ENCODE measurements around the gene NEMP2.
A peak's percentile ranks its signal among the peaks of the same experiment; 100 is the strongest.

Gene NEMP2

DNA sequence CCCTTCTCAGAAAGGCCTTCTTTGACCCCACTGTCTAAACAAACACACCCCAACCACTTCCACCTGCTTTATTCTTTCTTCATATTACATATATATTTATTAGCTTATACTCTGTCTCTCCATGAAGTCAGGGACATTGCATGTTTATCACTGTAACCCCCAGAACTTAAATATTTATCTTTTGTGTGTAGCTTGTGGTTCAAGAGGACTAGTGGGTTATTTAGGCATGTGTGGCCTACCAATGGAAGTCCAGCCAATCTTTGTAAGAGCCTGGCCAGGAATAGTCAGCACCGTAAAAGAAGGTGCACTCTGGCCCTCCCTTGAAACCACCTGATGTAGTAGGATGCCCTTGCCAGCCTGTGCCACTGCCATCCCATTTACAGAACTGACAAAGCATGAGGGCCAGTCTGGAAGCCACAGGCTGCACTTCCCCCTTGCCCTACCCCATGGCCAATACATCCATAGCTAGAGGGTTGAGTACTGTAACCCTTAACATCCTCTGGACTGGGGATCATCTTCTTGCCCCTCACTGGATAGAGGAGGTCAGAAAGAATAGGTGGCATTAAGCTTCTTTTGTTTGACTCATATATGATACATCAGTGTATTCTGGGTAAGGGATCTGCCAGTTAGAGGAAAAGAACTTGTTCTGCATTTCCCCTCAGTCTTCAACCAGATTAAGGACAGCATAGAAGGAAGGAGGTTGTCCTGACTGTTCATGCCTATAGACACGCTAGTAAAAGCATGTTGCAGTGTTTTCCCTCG lies 4.9 kb downstream of the NEMP2 start:
- Histone ChIP-seq H3K4me3 (replicated peaks; ENCODE audit: insufficient read depth, low read length) (no peak overlapping the region), H3K27me3 (ENCODE audit: insufficient read depth, poor library complexity, severe bottlenecking) (no peaks in the 10 kb centered on the region), H3K27ac (replicated peaks) (peak overlapping the region; percentile 3; the same call in 1 of the 2 replicates)
- peak; percentile 55; the same call in 1 of the 2 replicates for TF ChIP-seq SPI1 (IDR thresholded peaks at IDR 0.05; ENCODE audit: borderline replicate concordance, low read depth)
- TF ChIP-seq, protein P1, sequence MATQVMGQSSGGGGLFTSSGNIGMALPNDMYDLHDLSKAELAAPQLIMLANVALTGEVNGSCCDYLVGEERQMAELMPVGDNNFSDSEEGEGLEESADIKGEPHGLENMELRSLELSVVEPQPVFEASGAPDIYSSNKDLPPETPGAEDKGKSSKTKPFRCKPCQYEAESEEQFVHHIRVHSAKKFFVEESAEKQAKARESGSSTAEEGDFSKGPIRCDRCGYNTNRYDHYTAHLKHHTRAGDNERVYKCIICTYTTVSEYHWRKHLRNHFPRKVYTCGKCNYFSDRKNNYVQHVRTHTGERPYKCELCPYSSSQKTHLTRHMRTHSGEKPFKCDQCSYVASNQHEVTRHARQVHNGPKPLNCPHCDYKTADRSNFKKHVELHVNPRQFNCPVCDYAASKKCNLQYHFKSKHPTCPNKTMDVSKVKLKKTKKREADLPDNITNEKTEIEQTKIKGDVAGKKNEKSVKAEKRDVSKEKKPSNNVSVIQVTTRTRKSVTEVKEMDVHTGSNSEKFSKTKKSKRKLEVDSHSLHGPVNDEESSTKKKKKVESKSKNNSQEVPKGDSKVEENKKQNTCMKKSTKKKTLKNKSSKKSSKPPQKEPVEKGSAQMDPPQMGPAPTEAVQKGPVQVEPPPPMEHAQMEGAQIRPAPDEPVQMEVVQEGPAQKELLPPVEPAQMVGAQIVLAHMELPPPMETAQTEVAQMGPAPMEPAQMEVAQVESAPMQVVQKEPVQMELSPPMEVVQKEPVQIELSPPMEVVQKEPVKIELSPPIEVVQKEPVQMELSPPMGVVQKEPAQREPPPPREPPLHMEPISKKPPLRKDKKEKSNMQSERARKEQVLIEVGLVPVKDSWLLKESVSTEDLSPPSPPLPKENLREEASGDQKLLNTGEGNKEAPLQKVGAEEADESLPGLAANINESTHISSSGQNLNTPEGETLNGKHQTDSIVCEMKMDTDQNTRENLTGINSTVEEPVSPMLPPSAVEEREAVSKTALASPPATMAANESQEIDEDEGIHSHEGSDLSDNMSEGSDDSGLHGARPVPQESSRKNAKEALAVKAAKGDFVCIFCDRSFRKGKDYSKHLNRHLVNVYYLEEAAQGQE (IDR thresholded peaks at IDR 0.05; ENCODE audit: insufficient replicate concordance, low read depth) = no peak
- no peak for TF ChIP-seq POLR2AphosphoS5 (IDR thresholded peaks at IDR 0.05; ENCODE audit: low read depth)
- no peak for TF ChIP-seq CTCF (IDR thresholded peaks at IDR 0.05; ENCODE audit: insufficient read depth, low read length)
- DNase-seq (ENCODE audit: low read depth in 1 of 2, low spot score in 1 of 2) = peak in 1 of 2 experiments; percentile 37

DNA sequence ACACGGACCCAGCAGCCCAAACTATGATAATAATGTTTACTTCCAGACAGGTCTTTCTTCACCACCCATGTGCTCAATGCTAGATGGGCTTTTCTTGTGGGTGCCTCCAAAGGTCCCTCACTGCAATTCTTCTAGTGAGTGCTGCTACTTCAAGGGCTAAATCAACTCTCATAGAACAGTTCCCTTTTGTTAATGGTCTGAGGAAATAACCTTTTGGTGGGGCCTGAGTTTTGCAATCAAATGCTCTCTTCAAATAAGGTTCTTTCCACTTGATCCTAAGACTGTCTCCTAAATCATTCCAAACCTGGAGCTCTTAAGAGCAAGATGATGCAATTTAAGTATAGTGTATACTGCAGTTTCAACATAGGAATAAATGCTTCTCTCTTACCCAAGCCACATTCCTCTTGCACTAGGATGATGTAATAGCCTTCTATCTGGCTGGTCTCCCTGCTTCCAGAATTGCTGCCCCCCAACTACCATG lies 6.0 kb downstream of the NEMP2 start:
- Histone ChIP-seq H3K27ac (replicated peaks) (peak overlapping the region; percentile 14), H3K4me3 (replicated peaks; ENCODE audit: insufficient read depth, low read length) (no peak overlapping the region), H3K27me3 (ENCODE audit: insufficient read depth, poor library complexity, severe bottlenecking) (no peaks in the 10 kb centered on the region)
- DNase-seq (ENCODE audit: low read depth in 1 of 2, low spot score in 1 of 2) = peak; percentile 35 to 78
- peak; percentile 60 for TF ChIP-seq SPI1 (IDR thresholded peaks at IDR 0.05; ENCODE audit: borderline replicate concordance, low read depth)
- no peak for TF ChIP-seq GABPA (IDR thresholded peaks at IDR 0.05; ENCODE audit: low read depth)
- TF ChIP-seq CTCF (IDR thresholded peaks at IDR 0.05; ENCODE audit: insufficient read depth, low read length) = no peak

- no peak for DNase-seq (ENCODE audit: low read depth in 1 of 2, low spot score in 1 of 2)
- Histone ChIP-seq H3K4me3 (replicated peaks; ENCODE audit: insufficient read depth, low read length) (no peak overlapping the region), H3K27ac (replicated peaks) (peak overlapping the region; percentile 14; the same call in 1 of the 2 replicates), H3K27me3 (ENCODE audit: insufficient read depth, poor library complexity, severe bottlenecking) (no peaks in the 10 kb centered on the region)
- 0 out of 2 replicates have a peak, but pooled peaks have one; percentile 12 for TF ChIP-seq SPI1 (IDR thresholded peaks at IDR 0.05; ENCODE audit: borderline replicate concordance, low read depth)
- no peak for TF ChIP-seq POLR2AphosphoS5 (IDR thresholded peaks at IDR 0.05; ENCODE audit: low read depth)
- TF ChIP-seq, protein P1 (IDR thresholded peaks at IDR 0.05; ENCODE audit: insufficient replicate concordance, low read depth) = no peak
- TF ChIP-seq CTCF (IDR thresholded peaks at IDR 0.05; ENCODE audit: insufficient read depth, low read length) = no peak
These were observed 6.6 kb downstream of the NEMP2 start for GRCh38 chr2:190527918-190528317.

Data from HL-60 (cell line).